ENCODE data around the gene ARHGAP19.

ARHGAP19 gene

GRCh38 chr10:97292097-97292861 lies at the start of gene ARHGAP19:
TSS of gene ARHGAP19 (minus strand) at chr10:97292637. CDS start at chr10:97292627, 10 bp downstream.
- DNase-seq (ENCODE audit: low spot score): peak; percentile 99

GRCh38 chr10:97341416-97341815 lies 49.0 kb upstream of the ARHGAP19 start:
- DNase-seq (ENCODE audit: low spot score): no peak

- no peak for DNase-seq (ENCODE audit: low spot score)
Observed at GRCh38 chr10:97338041-97338440, 45.6 kb upstream of the ARHGAP19 start.

- DNase-seq (ENCODE audit: low spot score): no peak
Observed at GRCh38 chr10:97336942-97337831, 44.8 kb upstream of the ARHGAP19 start.

GRCh38 chr10:97336446-97336845 lies 44.0 kb upstream of the ARHGAP19 start:
- DNase-seq (ENCODE audit: low spot score): no peak

- DNase-seq (ENCODE audit: low spot score): no peak
Observed at GRCh38 chr10:97336006-97336405, 43.6 kb upstream of the ARHGAP19 start.

GRCh38 chr10:97335188-97335619 lies 42.8 kb upstream of the ARHGAP19 start:
- DNase-seq (ENCODE audit: low spot score): no peak

- DNase-seq (ENCODE audit: low spot score): peak; percentile 87
Observed at GRCh38 chr10:97334370-97335175, 42.1 kb upstream of the ARHGAP19 start, which contains the start of gene FRAT2. TSS of gene FRAT2 (minus strand) at chr10:97334729. CDS start at chr10:97334572, 157 bp downstream.

GRCh38 chr10:97333601-97334369 lies 41.3 kb upstream of the ARHGAP19 start:
- DNase-seq (ENCODE audit: low spot score): no peak

- DNase-seq (ENCODE audit: low spot score): no peak
Observed at GRCh38 chr10:97333351-97333600, 40.8 kb upstream of the ARHGAP19 start.

GRCh38 chr10:97332591-97333350 lies 40.3 kb upstream of the ARHGAP19 start:
- DNase-seq (ENCODE audit: low spot score): peak; percentile 86

- DNase-seq (ENCODE audit: low spot score): no peak
Observed at GRCh38 chr10:97331153-97331703, 38.8 kb upstream of the ARHGAP19 start.

GRCh38 chr10:97329766-97330165 lies 37.3 kb upstream of the ARHGAP19 start:
- no peak for DNase-seq (ENCODE audit: low spot score)

- DNase-seq (ENCODE audit: low spot score): no peak
Observed at GRCh38 chr10:97328646-97329453, 36.4 kb upstream of the ARHGAP19 start.

- no peak for DNase-seq (ENCODE audit: low spot score)
Observed at GRCh38 chr10:97327348-97328294, 35.2 kb upstream of the ARHGAP19 start.

- no peak for DNase-seq (ENCODE audit: low spot score)
Observed at GRCh38 chr10:97325754-97326153, 33.3 kb upstream of the ARHGAP19 start.

- no peak for DNase-seq (ENCODE audit: low spot score)
Observed at GRCh38 chr10:97323501-97323900, 31.1 kb upstream of the ARHGAP19 start.

GRCh38 chr10:97321804-97322190 lies 29.4 kb upstream of the ARHGAP19 start:
- peak; percentile 77 for DNase-seq (ENCODE audit: low spot score)

Data from pons (tissue), 1 donor.